Naive thymus-derived CD4-positive, alpha-beta T cell (primary cell): ENCODE measurements around the gene PITPNC1. TPM values are rescaled to one million over a fixed set of nuclear protein-coding genes. Genes with fewer than 3 reads are reported as not detected.

ENCODE experiments used
- ATAC-seq: fragments of 150-1000 bp; cut with Tn5 transposase; 2 replicates; pipeline ENCODE4 v1.10.0; 2021; ENCODE audit warnings: mild to moderate bottlenecking, moderate library complexity
- CTCF ChIA-PET: fragments of 350-600 bp; sonication (Branson Sonifier 250); formaldehyde crosslinking; loops from one replicate; lab custom pipeline; 2021; ENCODE audit warnings: antibody characterized with exemption; lab: Charles Lee
- POLR2A ChIA-PET: fragments of 350-600 bp; sonication (Branson Sonifier 250); formaldehyde crosslinking; loops from one replicate; lab custom pipeline; 2021; ENCODE audit warnings: antibody characterized with exemption, inconsistent platforms; lab: Charles Lee
- DNase-seq, 9 donors: peaks; one replicate each; pipeline versions ENCODE4 v3.0.0 to v3.0.0-alpha.2; 2020 to 2022; ENCODE audit warnings: mixed read lengths in 1 of 9
- H3K27ac ChIP-seq: one replicate; pipeline ENCODE4 v1.7.0; 2013; ENCODE audit warnings: mild to moderate bottlenecking, low read depth, low read length, moderate library complexity
- H3K27me3 ChIP-seq, 2 donors: one replicate each; pipeline ENCODE4 v1.7.0; 2013; ENCODE audit warnings: low read length in 2 of 2, mild to moderate bottlenecking in 2 of 2, moderate library complexity in 2 of 2; ENCODE audit not compliant: control insufficient read depth in 2 of 2, insufficient read depth in 2 of 2
- H3K36me3 ChIP-seq, 3 experiments: 1 replicate in 2 of 3; 2 replicates in 1 of 3; pipeline ENCODE4 v1.7.0; 2013; ENCODE audit warnings: low read length in 3 of 3, mild to moderate bottlenecking in 3 of 3, moderate library complexity in 1 of 3; ENCODE audit not compliant: insufficient read depth in 3 of 3, control insufficient read depth in 2 of 3
- H3K4me1 ChIP-seq, 2 donors: one replicate each; pipeline ENCODE4 v1.7.0; 2013; ENCODE audit warnings: low read length in 2 of 2, mild to moderate bottlenecking in 2 of 2, moderate library complexity in 1 of 2; ENCODE audit not compliant: control insufficient read depth in 2 of 2, insufficient read depth in 2 of 2
- H3K4me3 ChIP-seq: 2 replicates; pipeline ENCODE4 v1.7.0; 2013; ENCODE audit warnings: mild to moderate bottlenecking, low read length
- H3K9me3 ChIP-seq, 3 experiments: 1 replicate in 2 of 3; 2 replicates in 1 of 3; pipeline ENCODE4 v1.7.0; 2013; ENCODE audit warnings: low read length in 3 of 3; ENCODE audit not compliant: control insufficient read depth in 2 of 3
- H3K27ac Mint-ChIP-seq, 9 donors: one replicate each; pipeline ENCODE4 v1.8.0; 2020 to 2022; ENCODE audit warnings: mixed read lengths in 9 of 9, mild to moderate bottlenecking in 8 of 9, moderate library complexity in 5 of 9, inconsistent platforms in 2 of 9
- H3K27me3 Mint-ChIP-seq, 5 donors: one replicate each; pipeline ENCODE4 v1.8.0; 2021 to 2022; ENCODE audit warnings: mixed read lengths in 5 of 5, mild to moderate bottlenecking in 1 of 5
- H3K36me3 Mint-ChIP-seq, 5 donors: one replicate each; pipeline ENCODE4 v1.8.0; 2020 to 2022; ENCODE audit warnings: mixed read lengths in 5 of 5, mild to moderate bottlenecking in 3 of 5, inconsistent platforms in 1 of 5
- H3K4me1 Mint-ChIP-seq, 7 donors: one replicate each; pipeline ENCODE4 v1.8.0; 2020 to 2022; ENCODE audit warnings: mixed read lengths in 7 of 7, mild to moderate bottlenecking in 3 of 7, inconsistent platforms in 1 of 7
- H3K4me3 Mint-ChIP-seq, 10 donors: one replicate each; pipeline ENCODE4 v1.8.0; 2020 to 2022; ENCODE audit warnings: mild to moderate bottlenecking in 10 of 10, mixed read lengths in 10 of 10, moderate library complexity in 6 of 10, inconsistent platforms in 2 of 10
- H3K9me3 Mint-ChIP-seq, 11 donors: one replicate each; pipeline ENCODE4 v1.8.0; 2020 to 2022; ENCODE audit warnings: mixed read lengths in 11 of 11, mild to moderate bottlenecking in 4 of 11, inconsistent platforms in 1 of 11, moderate library complexity in 1 of 11
- intact Hi-C, 2 donors: fragments of 100-400 bp; cut with micrococcal nuclease; formaldehyde crosslinking; loops; one replicate each; pipeline ENCODE4 v1.15.1; 2023
- polyA plus RNA-seq, 2 donors: library from polyadenylated mRNA; unstranded; fragments of 300-500 nt; fragmentation: Illumina TruSeq; gene quantifications; one replicate each; pipeline ENCODE4 v1.2.3, GENCODE V29; 2021
- total RNA-seq, 6 experiments: library from RNA in 5 of 6; stranded (reverse) in 5 of 6; gene quantifications; 1 replicate in 5 of 6; 2 replicates in 1 of 6; pipeline ENCODE4 v1.2.3 and lab custom pipeline; 2021 to 2026

The PITPNC1 gene
- total and polyA plus RNA-seq, 7 experiments from 2014 or later = 53.1 to 148 (median 102) TPM

- no peaks in the 10 kb centered on the region for H3K27me3 Mint-ChIP-seq
- Histone ChIP-seq H3K9me3 (no peaks in the 10 kb centered on the region), H3K36me3 (no peaks in the 10 kb centered on the region), H3K27me3 (no peaks in the 10 kb centered on the region), H3K27ac (no peak overlapping the region), H3K4me1 (peaks cover 6 to 7% of the 10 kb centered on the region in 2 donors), H3K4me3 (no peak overlapping the region)
- peak overlapping the region in 4 of 10 donors; percentile 3 to 25 (median 14) for H3K4me3 Mint-ChIP-seq
- H3K9me3 Mint-ChIP-seq = peaks cover 4 to 15% (median 11%) of the 10 kb centered on the region in 11 donors
- ChIA-PET CTCF (no interaction called here), POLR2A (no interaction called here)
- intact Hi-C loops = no loop called here
- H3K36me3 Mint-ChIP-seq = peaks cover 9 to 26% (median 19%) of the 10 kb centered on the region in 5 donors
- ATAC-seq (no peak), DNase-seq (no peak)
- peaks cover 20 to 84% (median 75%) of the 10 kb centered on the region in 7 donors for H3K4me1 Mint-ChIP-seq
- H3K27ac Mint-ChIP-seq = peak overlapping the region in 4 of 9 donors; percentile 10 to 70 (median 45)
Measured at GRCh38 chr17:67506966-67507365, 129.9 kb downstream of the PITPNC1 start.

- DNase-seq (no peak), ATAC-seq (peak; percentile 76)
- Mint-ChIP-seq H3K4me1 (peaks cover 7 to 68% (median 60%) of the 10 kb centered on the region in 7 donors), H3K4me3 (no peak overlapping the region), H3K36me3 (peaks cover 9 to 26% (median 13%) of the 10 kb centered on the region in 5 donors), H3K27ac (peak overlapping the region in 4 of 9 donors; percentile 3 to 70 (median 58)), H3K9me3 (peaks cover 4 to 15% (median 11%) of the 10 kb centered on the region in 11 donors), H3K27me3 (no peaks in the 10 kb centered on the region)
- intact Hi-C loops = no loop called here
- no peak overlapping the region for H3K4me3 ChIP-seq
- CTCF ChIA-PET = no interaction called here
- H3K27ac ChIP-seq = no peak overlapping the region
- no peaks in the 10 kb centered on the region for H3K36me3 ChIP-seq
- H3K4me1 ChIP-seq = no peaks in the 10 kb centered on the region
- no peaks in the 10 kb centered on the region for H3K9me3 ChIP-seq
- POLR2A ChIA-PET = no interaction called here
- no peaks in the 10 kb centered on the region for H3K27me3 ChIP-seq
Measured at GRCh38 chr17:67509390-67510287, 132.6 kb downstream of the PITPNC1 start.

GRCh38 chr17:67511012-67511411, 133.9 kb downstream of the PITPNC1 start:
- peaks cover 7 to 66% (median 59%) of the 10 kb centered on the region in 7 donors for H3K4me1 Mint-ChIP-seq
- CTCF ChIA-PET = interaction anchor here (1.1 kb wide), 1 partner anchor 124 kb away, joined by 3 read pairs; no protein-coding TSS in a partner anchor
- POLR2A ChIA-PET = no interaction called here
- no peaks in the 10 kb centered on the region for H3K27me3 ChIP-seq
- no peaks in the 10 kb centered on the region for H3K36me3 ChIP-seq
- H3K27ac Mint-ChIP-seq = no peak overlapping the region
- no peak overlapping the region for H3K27ac ChIP-seq
- no peaks in the 10 kb centered on the region for H3K4me1 ChIP-seq
- no peak for ATAC-seq
- no peaks in the 10 kb centered on the region for H3K27me3 Mint-ChIP-seq
- H3K9me3 ChIP-seq = no peaks in the 10 kb centered on the region
- DNase-seq = no peak
- no peak overlapping the region for H3K4me3 ChIP-seq
- H3K9me3 Mint-ChIP-seq = peaks cover 4 to 15% (median 10%) of the 10 kb centered on the region in 11 donors
- intact Hi-C loops = no loop called here
- no peak overlapping the region for H3K4me3 Mint-ChIP-seq
- peaks cover 9 to 23% (median 13%) of the 10 kb centered on the region in 5 donors for H3K36me3 Mint-ChIP-seq

- peak overlapping the region in 4 of 9 donors; percentile 26 to 76 (median 58) for H3K27ac Mint-ChIP-seq
- H3K9me3 Mint-ChIP-seq = peaks cover 4 to 14% (median 9%) of the 10 kb centered on the region in 11 donors
- CTCF ChIA-PET = interaction anchor here (1.1 kb wide), 1 partner anchor 125 kb away, joined by 3 read pairs; no protein-coding TSS in a partner anchor
Measured at GRCh38 chr17:67511804-67512203, 134.7 kb downstream of the PITPNC1 start.

GRCh38 chr17:67514998-67515397, 137.9 kb downstream of the PITPNC1 start:
- Mint-ChIP-seq H3K27me3 (no peaks in the 10 kb centered on the region), H3K9me3 (peaks cover 0 to 6% (median 0%) of the 10 kb centered on the region in 11 donors), H3K4me3 (no peak overlapping the region), H3K4me1 (peaks cover 17 to 78% (median 71%) of the 10 kb centered on the region in 7 donors), H3K36me3 (peaks cover 0 to 13% (median 7%) of the 10 kb centered on the region in 5 donors), H3K27ac (peak overlapping the region in 3 of 9 donors; percentile 14 to 51 (median 50))
- POLR2A ChIA-PET = no interaction called here
- intact Hi-C loops = no loop called here
- Histone ChIP-seq H3K4me3 (no peak overlapping the region), H3K27ac (no peak overlapping the region), H3K27me3 (no peaks in the 10 kb centered on the region), H3K4me1 (peaks cover 4 to 7% of the 10 kb centered on the region in 2 donors), H3K36me3 (no peaks in the 10 kb centered on the region), H3K9me3 (no peaks in the 10 kb centered on the region)
- CTCF ChIA-PET = no interaction called here
- ATAC-seq (no peak), DNase-seq (no peak)

More at GRCh38 chr17:67511804-67512203, 134.7 kb downstream of the PITPNC1 start:
- DNase-seq (no peak), ATAC-seq (no peak)
- H3K4me1 Mint-ChIP-seq = peaks cover 7 to 68% (median 61%) of the 10 kb centered on the region in 7 donors
- Histone ChIP-seq H3K27ac (no peak overlapping the region), H3K9me3 (no peaks in the 10 kb centered on the region), H3K4me1 (no peaks in the 10 kb centered on the region), H3K4me3 (no peak overlapping the region), H3K27me3 (no peaks in the 10 kb centered on the region), H3K36me3 (no peaks in the 10 kb centered on the region)
- H3K27me3 Mint-ChIP-seq = no peaks in the 10 kb centered on the region
- no peak overlapping the region for H3K4me3 Mint-ChIP-seq
- intact Hi-C loops = no loop called here
- POLR2A ChIA-PET = no interaction called here
- peaks cover 9 to 20% (median 14%) of the 10 kb centered on the region in 5 donors for H3K36me3 Mint-ChIP-seq

- H3K4me3 ChIP-seq = no peak overlapping the region
- no peak for ATAC-seq
- ChIA-PET POLR2A (no interaction called here), CTCF (no interaction called here)
- no peaks in the 10 kb centered on the region for H3K9me3 ChIP-seq
- H3K27me3 ChIP-seq = no peaks in the 10 kb centered on the region
- H3K27ac ChIP-seq = no peak overlapping the region
- Mint-ChIP-seq H3K27me3 (no peaks in the 10 kb centered on the region), H3K27ac (peak overlapping the region in 7 of 9 donors; percentile 14 to 78 (median 51)), H3K9me3 (peaks cover 0 to 6% (median 0%) of the 10 kb centered on the region in 11 donors), H3K36me3 (peaks cover 0 to 13% (median 7%) of the 10 kb centered on the region in 5 donors), H3K4me1 (peaks cover 21 to 79% (median 71%) of the 10 kb centered on the region in 7 donors), H3K4me3 (peak overlapping the region in 1 of 10 donors; percentile 18)
- intact Hi-C loops = no loop called here
- no peak for DNase-seq
- no peaks in the 10 kb centered on the region for H3K36me3 ChIP-seq
- H3K4me1 ChIP-seq = peaks cover 4 to 8% of the 10 kb centered on the region in 2 donors
Measured at GRCh38 chr17:67515490-67516083, 138.5 kb downstream of the PITPNC1 start.
